ENCODE data around the gene FYN.

DNA sequence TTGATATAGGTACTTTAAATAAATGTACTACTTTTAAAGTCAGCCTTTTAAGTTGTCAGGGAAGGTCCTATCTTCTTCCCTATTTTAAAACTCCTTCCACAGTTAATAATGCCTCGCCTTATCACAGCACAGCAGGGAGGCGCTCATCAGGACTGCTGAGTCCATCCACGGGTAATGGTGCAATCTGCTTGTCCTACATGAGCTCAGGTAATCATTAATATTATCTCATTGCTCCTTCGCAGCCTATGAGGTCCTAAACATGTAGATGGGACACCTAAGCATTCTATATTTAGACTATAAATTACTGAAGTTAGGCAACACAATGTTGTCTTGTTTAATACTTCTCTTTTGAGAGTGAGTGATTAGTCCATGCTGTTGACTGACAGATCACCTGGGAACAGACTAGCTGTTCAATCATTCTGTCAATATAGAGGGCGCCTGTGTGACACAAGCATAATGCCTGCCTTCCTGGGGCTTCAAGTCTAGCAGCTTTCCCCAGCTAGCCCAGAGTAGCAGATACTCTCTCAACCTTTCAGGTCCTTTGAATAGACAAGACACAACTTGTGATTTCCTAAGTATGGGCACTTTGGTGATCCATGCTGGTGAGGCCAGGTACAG is 91.0 kb downstream of the FYN start:
- TF ChIP-seq ELF4 (IDR thresholded peaks at IDR 0.05) = no peak
- no peak for TF ChIP-seq FOXA1 (IDR thresholded peaks at IDR 0.05)
- no peak for TF ChIP-seq SUZ12 (IDR thresholded peaks at IDR 0.05)
- no peak for TF ChIP-seq HDGF (IDR thresholded peaks at IDR 0.05; ENCODE audit: borderline replicate concordance)
- TF ChIP-seq LEF1 (IDR thresholded peaks at IDR 0.05; ENCODE audit: borderline replicate concordance) = no peak
- TF ChIP-seq ARNT (IDR thresholded peaks at IDR 0.05) = no peak
- TF ChIP-seq FOXM1 (IDR thresholded peaks at IDR 0.05; ENCODE audit: borderline replicate concordance) = no peak
- no peak for TF ChIP-seq SP1 (IDR thresholded peaks at IDR 0.05)
- TF ChIP-seq NFRKB (IDR thresholded peaks at IDR 0.05) = no peak
- TF ChIP-seq L3MBTL2 (conservative IDR thresholded peaks at IDR 0.05) = no peak
- TF ChIP-seq ZNF384 (IDR thresholded peaks at IDR 0.05) = no peak
- no peak for TF ChIP-seq BHLHE40 (IDR thresholded peaks at IDR 0.05; ENCODE audit: borderline replicate concordance)
